Testis (tissue), 2 donors: Measurements from ENCODE around the gene VGLL1.

Experiments used
- POLR2A ChIP-seq: fragments of 450-650 bp; IDR thresholded peaks from one replicate; pipeline ENCODE4 v1.6.1; 2017; ENCODE audit warnings: antibody characterized with exemption, mild to moderate bottlenecking, moderate library complexity
- TF ChIP-seq, protein P1 (sequence below), 3 experiments: fragments of 450-650 bp in 2 of 3; fragments of 200-600 bp in 1 of 3; sonication (generic) in 1 of 3; IDR thresholded peaks; one replicate each; pipeline ENCODE4 v1.5.1; 2016 to 2019; ENCODE audit warnings: antibody characterized with exemption in 3 of 3, mild to moderate bottlenecking in 2 of 3, moderate library complexity in 1 of 3

- TF ChIP-seq, protein P1, sequence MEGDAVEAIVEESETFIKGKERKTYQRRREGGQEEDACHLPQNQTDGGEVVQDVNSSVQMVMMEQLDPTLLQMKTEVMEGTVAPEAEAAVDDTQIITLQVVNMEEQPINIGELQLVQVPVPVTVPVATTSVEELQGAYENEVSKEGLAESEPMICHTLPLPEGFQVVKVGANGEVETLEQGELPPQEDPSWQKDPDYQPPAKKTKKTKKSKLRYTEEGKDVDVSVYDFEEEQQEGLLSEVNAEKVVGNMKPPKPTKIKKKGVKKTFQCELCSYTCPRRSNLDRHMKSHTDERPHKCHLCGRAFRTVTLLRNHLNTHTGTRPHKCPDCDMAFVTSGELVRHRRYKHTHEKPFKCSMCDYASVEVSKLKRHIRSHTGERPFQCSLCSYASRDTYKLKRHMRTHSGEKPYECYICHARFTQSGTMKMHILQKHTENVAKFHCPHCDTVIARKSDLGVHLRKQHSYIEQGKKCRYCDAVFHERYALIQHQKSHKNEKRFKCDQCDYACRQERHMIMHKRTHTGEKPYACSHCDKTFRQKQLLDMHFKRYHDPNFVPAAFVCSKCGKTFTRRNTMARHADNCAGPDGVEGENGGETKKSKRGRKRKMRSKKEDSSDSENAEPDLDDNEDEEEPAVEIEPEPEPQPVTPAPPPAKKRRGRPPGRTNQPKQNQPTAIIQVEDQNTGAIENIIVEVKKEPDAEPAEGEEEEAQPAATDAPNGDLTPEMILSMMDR (IDR thresholded peaks at IDR 0.05) = no peak
- TF ChIP-seq POLR2A = no peak
Observed at GRCh38 chrX:136496764-136497555, 35.1 kb upstream of the VGLL1 start.
